ENCODE results near the gene ANKRD44. TPM values are rescaled to one million over a fixed set of nuclear protein-coding genes. Genes with fewer than 3 reads are reported as not detected.

ANKRD44 gene
- total and polyA plus RNA-seq, 2 experiments from 2014 or later, result 2.9 to 4.9 TPM

DNA sequence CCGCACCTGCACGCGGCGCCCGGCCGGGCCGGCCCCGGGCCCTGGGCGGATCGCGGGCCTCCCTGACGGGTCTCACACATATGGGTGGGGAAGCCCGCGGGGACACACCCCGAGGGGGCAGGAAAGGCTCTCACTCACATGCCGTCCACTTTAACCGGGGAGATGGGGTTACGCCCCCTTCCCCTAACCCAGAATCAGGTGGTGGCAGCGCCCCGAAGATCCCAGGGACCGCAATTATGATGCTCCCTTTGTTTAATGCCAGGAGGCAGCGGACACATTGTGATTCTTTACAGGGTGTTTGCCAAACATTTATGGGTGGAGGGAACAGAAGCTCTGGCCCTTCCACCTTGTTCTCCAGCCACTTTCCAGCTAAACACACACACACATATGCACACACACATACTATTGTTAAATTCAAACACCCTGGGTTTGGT lies 424 bp upstream of the ANKRD44 start:
- peaks cover 15% of the 10 kb centered on the region for H3K4me1 ChIP-seq (ENCODE audit: insufficient read depth)
- no peaks in the 10 kb centered on the region for H3K9me3 ChIP-seq (ENCODE audit: low read depth)
- 0 out of 2 replicates have a peak, but pooled peaks cover 20% of the 10 kb centered on the region for H3F3A ChIP-seq (ENCODE audit: insufficient read depth)
- no peaks in the 10 kb centered on the region; the same call in 1 of the 2 replicates for H3K27me3 ChIP-seq (replicated peaks; ENCODE audit: insufficient read depth)
- H3K79me2 ChIP-seq (ENCODE audit: insufficient read depth), result no peaks in the 10 kb centered on the region
- H3K4me3 ChIP-seq, result peak overlapping the region; percentile 76
- in situ Hi-C loops (cut with MboI), result no loop called here
- TF ChIP-seq EZH2 (IDR thresholded peaks at IDR 0.05; ENCODE audit: insufficient read depth, poor library complexity, severe bottlenecking) (no peak), EZH2phosphoT487 (IDR thresholded peaks at IDR 0.05; ENCODE audit: insufficient read depth, low read depth) (no peak)
- no peak overlapping the region for H3K27ac ChIP-seq
- no peaks in the 10 kb centered on the region for H3K36me3 ChIP-seq (ENCODE audit: low read depth)
- DNase-seq, result peak; percentile 21
- WGBS, 2 experiments (ENCODE audit: low coverage in 1 of 2, low lambda C conversion rate in 2 of 2, missing lambda C conversion rate in 2 of 2), result 1 to 2% methylated on average over 18 to 21 of the region's 22 CpGs
- H4K20me1 ChIP-seq (ENCODE audit: insufficient read depth), result no peaks in the 10 kb centered on the region
- peak overlapping the region; percentile 74 for H3K4me2 ChIP-seq (ENCODE audit: unreplicated experiment)
- no peaks in the 10 kb centered on the region for H3K9me2 ChIP-seq (ENCODE audit: insufficient read depth)
- H2AFZ ChIP-seq, result peak overlapping the region; percentile 89
- H3K9ac ChIP-seq, result peak overlapping the region; percentile 50

DNA sequence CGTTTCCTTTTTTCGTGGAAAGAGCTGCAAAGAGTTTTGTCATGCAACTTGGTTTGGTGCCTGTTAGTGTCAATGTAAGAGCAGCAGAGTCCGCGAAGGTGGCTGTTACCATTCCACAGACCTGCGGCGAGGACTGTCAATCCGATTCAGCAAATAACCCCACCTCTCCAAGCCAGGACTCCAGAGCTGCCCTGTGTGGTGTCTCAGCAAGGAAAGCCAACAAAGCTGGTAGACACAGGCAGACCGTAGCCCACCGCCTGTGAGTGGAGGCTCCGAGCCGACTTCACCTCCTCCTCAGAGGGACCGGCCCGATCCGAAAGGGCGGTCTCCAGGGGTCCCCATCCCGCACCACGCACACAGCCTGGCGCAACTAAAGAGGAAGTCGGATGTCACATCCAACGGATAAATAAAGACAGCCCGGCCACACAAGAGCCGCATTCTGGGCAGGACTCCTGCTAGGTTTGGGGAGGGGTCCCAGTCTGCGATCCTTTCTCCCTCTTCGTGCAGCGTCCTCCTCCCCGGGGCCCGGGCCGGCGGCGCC lies 819 bp downstream of the ANKRD44 start:
- Histone ChIP-seq H3K4me3 (peak overlapping the region; percentile 76), H3K9ac (peak overlapping the region; percentile 67), H3F3A (ENCODE audit: insufficient read depth) (0 out of 2 replicates have a peak, but pooled peaks cover 20% of the 10 kb centered on the region), H2AFZ (peak overlapping the region; percentile 95), H3K4me1 (ENCODE audit: insufficient read depth) (peaks cover 15% of the 10 kb centered on the region), H4K20me1 (ENCODE audit: insufficient read depth) (no peaks in the 10 kb centered on the region), H3K27me3 (replicated peaks; ENCODE audit: insufficient read depth) (no peaks in the 10 kb centered on the region), H3K9me2 (ENCODE audit: insufficient read depth) (no peaks in the 10 kb centered on the region), H3K79me2 (ENCODE audit: insufficient read depth) (no peaks in the 10 kb centered on the region; the same call in 1 of the 2 replicates), H3K9me3 (ENCODE audit: low read depth) (no peaks in the 10 kb centered on the region), H3K4me2 (ENCODE audit: unreplicated experiment) (peak overlapping the region; percentile 87), H3K27ac (no peak overlapping the region), H3K36me3 (ENCODE audit: low read depth) (no peaks in the 10 kb centered on the region)
- TF ChIP-seq EZH2 (IDR thresholded peaks at IDR 0.05; ENCODE audit: insufficient read depth, poor library complexity, severe bottlenecking) (no peak), EZH2phosphoT487 (IDR thresholded peaks at IDR 0.05; ENCODE audit: insufficient read depth, low read depth) (no peak)
- in situ Hi-C loops (cut with MboI), result no loop called here
- peak; percentile 33 for DNase-seq
- WGBS, 2 experiments (ENCODE audit: low coverage in 1 of 2, low lambda C conversion rate in 2 of 2, missing lambda C conversion rate in 2 of 2), result 4 to 7% methylated on average over 22 to 23 of the region's 30 CpGs

DNA sequence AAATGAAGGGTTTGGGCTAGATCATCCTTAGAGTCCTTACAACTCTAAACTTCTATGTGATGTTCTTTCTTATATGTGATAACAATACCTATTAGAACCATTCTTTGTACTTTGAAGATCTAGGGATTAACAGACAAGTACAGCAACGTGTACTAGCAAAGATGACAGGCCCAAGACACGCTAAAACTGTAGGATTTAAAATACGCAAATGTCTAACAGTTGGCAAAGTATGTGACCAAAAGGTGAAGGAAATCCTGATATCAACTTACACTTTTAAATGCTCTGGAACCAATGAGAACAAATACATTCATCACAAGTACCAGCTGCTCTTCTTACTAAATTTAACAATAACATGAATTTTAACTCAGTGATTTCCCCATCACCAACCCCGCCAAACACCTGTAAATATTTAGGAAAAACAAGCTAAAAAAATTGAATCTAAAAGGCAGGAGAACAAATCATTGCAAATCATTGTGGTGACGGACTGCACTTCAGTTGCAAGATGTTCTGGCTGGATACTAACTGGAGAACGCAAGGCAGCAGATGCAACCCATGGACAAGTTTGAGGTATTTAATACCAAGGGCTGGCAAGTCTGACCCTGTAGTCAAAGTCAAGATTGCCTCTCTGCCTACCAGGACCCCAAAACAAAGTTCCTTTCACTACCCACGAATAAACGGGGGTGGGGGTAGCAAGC lies 1.4 kb downstream of the ANKRD44 start:
- Histone ChIP-seq H3F3A (ENCODE audit: insufficient read depth) (0 out of 2 replicates have a peak, but pooled peaks cover 20% of the 10 kb centered on the region), H3K79me2 (ENCODE audit: insufficient read depth) (peaks cover 6% of the 10 kb centered on the region; the same call in 1 of the 2 replicates), H3K4me3 (peak overlapping the region; percentile 76), H3K36me3 (ENCODE audit: low read depth) (no peaks in the 10 kb centered on the region), H3K9me2 (ENCODE audit: insufficient read depth) (no peaks in the 10 kb centered on the region), H3K4me2 (ENCODE audit: unreplicated experiment) (peak overlapping the region; percentile 87), H3K4me1 (ENCODE audit: insufficient read depth) (peaks cover 15% of the 10 kb centered on the region), H4K20me1 (ENCODE audit: insufficient read depth) (no peaks in the 10 kb centered on the region), H3K9me3 (ENCODE audit: low read depth) (no peaks in the 10 kb centered on the region), H3K9ac (no peak overlapping the region), H3K27ac (no peak overlapping the region), H3K27me3 (replicated peaks; ENCODE audit: insufficient read depth) (no peaks in the 10 kb centered on the region), H2AFZ (peak overlapping the region; percentile 95)
- TF ChIP-seq EZH2phosphoT487 (IDR thresholded peaks at IDR 0.05; ENCODE audit: insufficient read depth, low read depth) (no peak), EZH2 (IDR thresholded peaks at IDR 0.05; ENCODE audit: insufficient read depth, poor library complexity, severe bottlenecking) (no peak)
- peak; percentile 19 for DNase-seq
- in situ Hi-C loops (cut with MboI), result no loop called here
- WGBS, 2 experiments (ENCODE audit: low coverage in 1 of 2, low lambda C conversion rate in 2 of 2, missing lambda C conversion rate in 2 of 2), result 57 to 62% methylated on average over 8 of the region's 8 CpGs

DNA sequence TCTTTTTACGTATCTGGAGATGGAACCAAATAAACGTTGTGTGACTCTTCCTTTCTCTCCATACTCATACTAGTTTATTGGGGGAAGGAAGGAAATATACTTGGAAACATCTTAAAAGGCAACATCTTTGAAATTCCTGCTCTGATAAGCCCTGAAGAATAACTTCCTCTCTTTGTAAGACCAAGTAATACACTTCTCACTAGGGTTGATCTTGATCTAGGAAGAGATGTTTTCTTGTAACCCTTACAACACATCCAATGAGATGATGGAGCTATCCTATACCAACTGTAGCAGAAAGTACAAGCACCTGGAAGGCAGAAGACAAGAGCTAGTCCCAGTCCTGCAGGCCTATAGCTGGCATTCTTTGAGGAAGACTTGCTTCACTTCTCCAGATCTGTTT lies 2.0 kb downstream of the ANKRD44 start:
- no peaks in the 10 kb centered on the region for H3K27me3 ChIP-seq (replicated peaks; ENCODE audit: insufficient read depth)
- H3K9me2 ChIP-seq (ENCODE audit: insufficient read depth), result no peaks in the 10 kb centered on the region
- no peak overlapping the region for H2AFZ ChIP-seq
- H3F3A ChIP-seq (ENCODE audit: insufficient read depth), result 0 out of 2 replicates have a peak, but pooled peaks cover 20% of the 10 kb centered on the region
- DNase-seq, result no peak
- 89 to 93% methylated on average over 2 of the region's 2 CpGs for whole genome bisulfite sequencing, 2 experiments (ENCODE audit: low coverage in 1 of 2, low lambda C conversion rate in 2 of 2, missing lambda C conversion rate in 2 of 2)
- TF ChIP-seq EZH2 (IDR thresholded peaks at IDR 0.05; ENCODE audit: insufficient read depth, poor library complexity, severe bottlenecking), result no peak
- no peak for TF ChIP-seq EZH2phosphoT487 (IDR thresholded peaks at IDR 0.05; ENCODE audit: insufficient read depth, low read depth)
- in situ Hi-C loops (cut with MboI), result no loop called here
- no peak overlapping the region for H3K27ac ChIP-seq
- H3K9me3 ChIP-seq (ENCODE audit: low read depth), result no peaks in the 10 kb centered on the region
- peaks cover 8% of the 10 kb centered on the region; the same call in 1 of the 2 replicates for H3K79me2 ChIP-seq (ENCODE audit: insufficient read depth)
- no peak overlapping the region for H3K4me3 ChIP-seq
- H3K9ac ChIP-seq, result no peak overlapping the region
- H3K36me3 ChIP-seq (ENCODE audit: low read depth), result no peaks in the 10 kb centered on the region
- H3K4me1 ChIP-seq (ENCODE audit: insufficient read depth), result peaks cover 15% of the 10 kb centered on the region
- H3K4me2 ChIP-seq (ENCODE audit: unreplicated experiment), result no peak overlapping the region
- no peaks in the 10 kb centered on the region for H4K20me1 ChIP-seq (ENCODE audit: insufficient read depth)
